ENCODE results near the gene FRK. TPM values are rescaled to one million over a fixed set of nuclear protein-coding genes. Genes with fewer than 3 reads are reported as not detected.
"Not testable (repeated sequence)": the region's sequence is repeated elsewhere in the genome, so short reads cannot be mapped to it uniquely, and the experiment has no call there.

FRK gene
- polyA plus RNA-seq, 3 donors: 4.9 to 5.3 (median 5.1) TPM

GRCh38 chr6:115954740-115955139, 106.0 kb downstream of the FRK start:
- no peak for DNase-seq (ENCODE audit: low read depth in 3 of 3, low spot score in 2 of 3)

GRCh38 chr6:115948751-115949150, 111.9 kb downstream of the FRK start:
- DNase-seq (ENCODE audit: low read depth in 3 of 3, low spot score in 2 of 3): no peak

GRCh38 chr6:115947966-115948541, 112.6 kb downstream of the FRK start:
- DNase-seq (ENCODE audit: low read depth in 3 of 3, low spot score in 2 of 3): no peak

- DNase-seq (ENCODE audit: low read depth in 3 of 3, low spot score in 2 of 3): no peak
These were observed 114.9 kb downstream of the FRK start for GRCh38 chr6:115945812-115946211.

- no peak for DNase-seq (ENCODE audit: low read depth in 3 of 3, low spot score in 2 of 3)
These were observed 115.4 kb downstream of the FRK start for GRCh38 chr6:115945306-115945705.

- not testable (repeated sequence) for DNase-seq (ENCODE audit: low read depth in 3 of 3, low spot score in 2 of 3)
These were observed 115.9 kb downstream of the FRK start for GRCh38 chr6:115944829-115945228.

GRCh38 chr6:115937502-115937901, 123.2 kb downstream of the FRK start:
- DNase-seq (ENCODE audit: low read depth in 3 of 3, low spot score in 2 of 3): not testable (repeated sequence)

GRCh38 chr6:115935361-115935760, 125.3 kb downstream of the FRK start:
- DNase-seq (ENCODE audit: low read depth in 3 of 3, low spot score in 2 of 3): no peak

GRCh38 chr6:115934829-115935228, 125.9 kb downstream of the FRK start:
- no peak for DNase-seq (ENCODE audit: low read depth in 3 of 3, low spot score in 2 of 3)

GRCh38 chr6:115934145-115934544, 126.5 kb downstream of the FRK start:
- DNase-seq (ENCODE audit: low read depth in 3 of 3, low spot score in 2 of 3): no peak

- no peak for DNase-seq (ENCODE audit: low read depth in 3 of 3, low spot score in 2 of 3)
These were observed 128.2 kb downstream of the FRK start for GRCh38 chr6:115932481-115932880.

- DNase-seq (ENCODE audit: low read depth in 3 of 3, low spot score in 2 of 3): not testable (repeated sequence)
These were observed 132.7 kb downstream of the FRK start for GRCh38 chr6:115928000-115928399.

GRCh38 chr6:115922971-115923370, 137.7 kb downstream of the FRK start:
- DNase-seq (ENCODE audit: low read depth in 3 of 3, low spot score in 2 of 3): no peak

GRCh38 chr6:115914098-115914497, 146.6 kb downstream of the FRK start:
- no peak for DNase-seq (ENCODE audit: low read depth in 3 of 3, low spot score in 2 of 3)

GRCh38 chr6:115909923-115910546, 150.7 kb downstream of the FRK start:
- DNase-seq (ENCODE audit: low read depth in 3 of 3, low spot score in 2 of 3): no peak

GRCh38 chr6:115908906-115909559, 151.7 kb downstream of the FRK start:
- no peak for DNase-seq (ENCODE audit: low read depth in 3 of 3, low spot score in 2 of 3)

GRCh38 chr6:115905471-115905870, 155.2 kb downstream of the FRK start:
- no peak for DNase-seq (ENCODE audit: low read depth in 3 of 3, low spot score in 2 of 3)

- peak; percentile 27 to 43 (median 42) for DNase-seq (ENCODE audit: low read depth in 3 of 3, low spot score in 2 of 3)
These were observed 158.3 kb downstream of the FRK start for GRCh38 chr6:115902436-115902835.

GRCh38 chr6:115901896-115902295, 158.8 kb downstream of the FRK start:
- DNase-seq (ENCODE audit: low read depth in 3 of 3, low spot score in 2 of 3): peak in 2 of 3 donors; percentile 7 to 17

GRCh38 chr6:115899730-115900282, 160.9 kb downstream of the FRK start:
- DNase-seq (ENCODE audit: low read depth in 3 of 3, low spot score in 2 of 3): no peak

GRCh38 chr6:115898246-115898645, 162.4 kb downstream of the FRK start:
- no peak for DNase-seq (ENCODE audit: low read depth in 3 of 3, low spot score in 2 of 3)

Measured in right renal cortex interstitium (tissue), 3 donors.